ENCODE results near the gene ALG8.

Gene ALG8

DNA sequence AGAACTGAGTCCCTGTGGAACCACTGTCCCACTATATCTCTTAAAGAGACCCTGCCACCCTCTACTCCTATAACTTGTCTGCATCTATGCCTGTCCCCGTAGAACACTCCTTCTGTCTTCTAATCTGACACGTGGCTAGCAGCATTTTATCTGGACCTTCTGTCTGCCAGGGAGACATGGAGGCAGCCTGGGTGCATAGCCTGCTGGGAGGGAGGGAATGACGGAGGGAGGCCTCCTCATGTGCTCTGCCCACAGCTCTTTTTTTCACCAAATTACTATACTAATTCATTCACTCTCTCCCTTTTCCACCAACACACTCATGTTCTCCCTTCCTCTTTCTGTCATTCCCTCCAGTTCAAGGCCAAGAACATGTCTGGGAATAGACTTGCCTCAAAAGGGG lies 83.3 kb downstream of the ALG8 start:
- Histone ChIP-seq H3K4me1 (ENCODE audit: low read depth, poor library complexity, severe bottlenecking) (no peaks in the 10 kb centered on the region), H3K9ac (no peak overlapping the region), H3K4me2 (no peak overlapping the region), H3K4me3 (IDR thresholded peaks at IDR 0.05; ENCODE audit: insufficient read depth, low read depth, low read length) (no peak overlapping the region), H3K27ac (no peak overlapping the region), H3K36me3 (ENCODE audit: insufficient read depth) (no peaks in the 10 kb centered on the region), H4K20me1 (ENCODE audit: insufficient read depth) (no peaks in the 10 kb centered on the region), H3K27me3 (ENCODE audit: insufficient read depth, low read depth) (no peaks in the 10 kb centered on the region), H3K79me2 (ENCODE audit: insufficient read depth, low read depth) (no peaks in the 10 kb centered on the region), H2AFZ (ENCODE audit: low read depth) (no peak overlapping the region)
- TF ChIP-seq, protein P1, sequence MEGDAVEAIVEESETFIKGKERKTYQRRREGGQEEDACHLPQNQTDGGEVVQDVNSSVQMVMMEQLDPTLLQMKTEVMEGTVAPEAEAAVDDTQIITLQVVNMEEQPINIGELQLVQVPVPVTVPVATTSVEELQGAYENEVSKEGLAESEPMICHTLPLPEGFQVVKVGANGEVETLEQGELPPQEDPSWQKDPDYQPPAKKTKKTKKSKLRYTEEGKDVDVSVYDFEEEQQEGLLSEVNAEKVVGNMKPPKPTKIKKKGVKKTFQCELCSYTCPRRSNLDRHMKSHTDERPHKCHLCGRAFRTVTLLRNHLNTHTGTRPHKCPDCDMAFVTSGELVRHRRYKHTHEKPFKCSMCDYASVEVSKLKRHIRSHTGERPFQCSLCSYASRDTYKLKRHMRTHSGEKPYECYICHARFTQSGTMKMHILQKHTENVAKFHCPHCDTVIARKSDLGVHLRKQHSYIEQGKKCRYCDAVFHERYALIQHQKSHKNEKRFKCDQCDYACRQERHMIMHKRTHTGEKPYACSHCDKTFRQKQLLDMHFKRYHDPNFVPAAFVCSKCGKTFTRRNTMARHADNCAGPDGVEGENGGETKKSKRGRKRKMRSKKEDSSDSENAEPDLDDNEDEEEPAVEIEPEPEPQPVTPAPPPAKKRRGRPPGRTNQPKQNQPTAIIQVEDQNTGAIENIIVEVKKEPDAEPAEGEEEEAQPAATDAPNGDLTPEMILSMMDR (conservative IDR thresholded peaks at IDR 0.05; ENCODE audit: low read depth, low read length), result no peak

DNA sequence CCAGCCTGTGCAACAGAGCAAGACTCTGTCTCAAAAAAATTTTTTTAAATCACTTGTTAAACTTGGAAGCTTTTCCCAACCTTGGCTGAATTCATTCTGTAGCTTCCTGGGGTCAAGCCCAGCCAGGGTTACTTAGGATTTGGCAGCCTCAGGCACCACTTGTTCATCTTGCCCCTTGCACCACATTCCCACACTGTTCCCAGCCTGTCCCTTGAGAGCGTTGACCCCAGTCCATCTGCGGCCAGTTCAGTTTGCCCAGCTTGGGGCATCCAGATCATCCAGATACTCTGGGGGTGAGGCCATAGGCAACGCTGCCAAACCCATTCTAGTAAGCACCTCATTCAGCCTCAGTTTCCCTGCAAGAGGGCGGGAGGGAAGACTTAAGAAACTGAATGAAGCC lies 84.5 kb downstream of the ALG8 start:
- H4K20me1 ChIP-seq (ENCODE audit: insufficient read depth), result no peaks in the 10 kb centered on the region
- H3K9ac ChIP-seq, result no peak overlapping the region
- no peak overlapping the region for H3K4me3 ChIP-seq (IDR thresholded peaks at IDR 0.05; ENCODE audit: insufficient read depth, low read depth, low read length)
- H2AFZ ChIP-seq (ENCODE audit: low read depth), result no peak overlapping the region
- TF ChIP-seq, protein P1 (conservative IDR thresholded peaks at IDR 0.05; ENCODE audit: low read depth, low read length), result no peak
- no peaks in the 10 kb centered on the region for H3K79me2 ChIP-seq (ENCODE audit: insufficient read depth, low read depth)
- H3K4me1 ChIP-seq (ENCODE audit: low read depth, poor library complexity, severe bottlenecking), result no peaks in the 10 kb centered on the region
- no peaks in the 10 kb centered on the region for H3K27me3 ChIP-seq (ENCODE audit: insufficient read depth, low read depth)
- no peaks in the 10 kb centered on the region for H3K36me3 ChIP-seq (ENCODE audit: insufficient read depth)
- H3K27ac ChIP-seq, result no peak overlapping the region
- H3K4me2 ChIP-seq, result no peak overlapping the region

DNA sequence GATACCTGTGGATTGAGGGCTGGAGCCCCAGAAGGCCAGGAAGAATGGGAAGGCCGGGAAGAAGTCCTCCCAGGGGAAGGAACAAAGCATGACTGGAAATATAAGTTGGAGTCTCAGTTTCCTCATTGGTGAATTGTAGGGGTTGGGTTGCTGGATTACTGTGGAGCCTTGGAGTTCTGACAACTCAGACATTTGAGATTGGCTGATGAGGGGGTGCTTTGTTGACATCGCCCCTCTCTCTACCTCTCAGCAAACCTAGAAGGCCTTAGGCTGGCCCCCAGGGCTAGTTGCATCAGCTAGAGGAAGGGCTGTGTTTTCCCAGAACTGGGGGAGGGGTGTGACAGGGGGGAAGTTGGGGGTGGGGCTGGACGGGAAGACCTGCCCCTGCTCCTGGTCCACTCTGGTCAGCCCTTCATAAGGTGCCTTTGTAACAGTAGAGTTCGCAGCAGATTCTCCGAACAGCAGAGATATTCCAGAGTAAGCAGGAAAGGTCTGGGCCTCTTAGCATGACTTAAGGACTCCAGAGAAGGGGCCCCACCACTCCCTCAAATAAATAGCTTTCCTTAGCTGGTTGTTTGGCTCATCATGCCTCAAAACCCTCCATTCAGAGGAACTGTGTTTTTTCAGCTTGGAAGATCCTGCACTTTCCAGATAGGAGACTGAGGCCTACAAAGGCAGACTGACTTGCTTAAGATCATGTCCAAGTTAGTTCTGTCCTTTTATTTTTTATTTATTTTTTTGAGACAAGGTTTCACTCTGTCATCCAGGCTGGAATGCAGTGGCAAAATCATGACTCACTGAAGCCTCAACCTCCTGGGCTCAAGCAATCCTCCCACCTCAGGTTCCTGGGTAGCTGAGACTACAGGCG lies 88.2 kb downstream of the ALG8 start:
- no peaks in the 10 kb centered on the region for H3K36me3 ChIP-seq (ENCODE audit: insufficient read depth)
- no peaks in the 10 kb centered on the region for H3K79me2 ChIP-seq (ENCODE audit: insufficient read depth, low read depth)
- no peaks in the 10 kb centered on the region for H3K27me3 ChIP-seq (ENCODE audit: insufficient read depth, low read depth)
- no peak overlapping the region for H3K9ac ChIP-seq
- no peak overlapping the region for H3K27ac ChIP-seq
- TF ChIP-seq, protein P1 (conservative IDR thresholded peaks at IDR 0.05; ENCODE audit: low read depth, low read length), result no peak
- peaks cover 6% of the 10 kb centered on the region for H3K4me1 ChIP-seq (ENCODE audit: low read depth, poor library complexity, severe bottlenecking)
- H2AFZ ChIP-seq (ENCODE audit: low read depth), result no peak overlapping the region
- no peak overlapping the region for H3K4me2 ChIP-seq
- no peak overlapping the region for H3K4me3 ChIP-seq (IDR thresholded peaks at IDR 0.05; ENCODE audit: insufficient read depth, low read depth, low read length)
- no peaks in the 10 kb centered on the region for H4K20me1 ChIP-seq (ENCODE audit: insufficient read depth)

Data from KMS-11 (cell line).